Measurements from ENCODE around the gene ACVRL1. TPM values are rescaled to one million over a fixed set of nuclear protein-coding genes. Genes with fewer than 3 reads are reported as not detected.

The ACVRL1 gene
- total RNA-seq, 1 donor from 2014 or later = 2.0 TPM

DNA sequence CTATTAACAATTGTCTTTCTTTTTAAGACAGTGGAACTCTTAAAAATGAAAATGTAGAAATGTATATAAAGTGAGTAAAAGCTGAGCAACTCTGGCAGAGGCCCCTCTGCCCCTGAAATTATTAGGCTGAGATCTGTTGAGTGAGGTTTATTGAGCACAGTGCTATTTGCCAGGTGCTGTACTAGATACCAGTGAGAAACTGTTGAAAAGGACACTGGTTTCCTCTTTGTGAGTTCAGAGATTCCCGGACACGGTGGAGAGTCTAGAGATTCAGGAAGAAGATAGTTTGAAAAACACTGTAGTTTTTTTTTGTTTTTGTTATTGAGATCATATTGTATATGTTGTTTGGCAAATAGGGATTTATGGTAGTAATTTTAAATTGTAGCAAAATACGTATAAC lies 55.4 kb downstream of the ACVRL1 start:
- H3K79me2 ChIP-seq (ENCODE audit: low read depth) = peaks cover 96% of the 10 kb centered on the region
- H3K9ac ChIP-seq = no peak overlapping the region
- no peak overlapping the region for H3K4me2 ChIP-seq
- peaks cover 46% of the 10 kb centered on the region for H4K20me1 ChIP-seq (ENCODE audit: low read depth)
- no peak overlapping the region for H3K4me3 ChIP-seq
- H3K4me1 ChIP-seq = no peaks in the 10 kb centered on the region
- DNase-seq (ENCODE audit: low spot score) = no peak
- H3K27ac Mint-ChIP-seq = no peak overlapping the region
- no peaks in the 10 kb centered on the region for H3K4me1 Mint-ChIP-seq
- peaks cover 8% of the 10 kb centered on the region for H3K36me3 ChIP-seq
- H3K27ac ChIP-seq = no peak overlapping the region
- H3K27me3 Mint-ChIP-seq (ENCODE audit: insufficient read depth, low read depth) = no peaks in the 10 kb centered on the region
- no peak overlapping the region for H3K4me3 Mint-ChIP-seq
- no peak overlapping the region for H2AFZ ChIP-seq (replicated peaks)
- peaks cover 49% of the 10 kb centered on the region for H3K36me3 Mint-ChIP-seq
- no peak for TF ChIP-seq EZH2 (IDR thresholded peaks at IDR 0.05)
- TF ChIP-seq EZH2phosphoT487 (IDR thresholded peaks at IDR 0.05) = no peak
- TF ChIP-seq, protein P1, sequence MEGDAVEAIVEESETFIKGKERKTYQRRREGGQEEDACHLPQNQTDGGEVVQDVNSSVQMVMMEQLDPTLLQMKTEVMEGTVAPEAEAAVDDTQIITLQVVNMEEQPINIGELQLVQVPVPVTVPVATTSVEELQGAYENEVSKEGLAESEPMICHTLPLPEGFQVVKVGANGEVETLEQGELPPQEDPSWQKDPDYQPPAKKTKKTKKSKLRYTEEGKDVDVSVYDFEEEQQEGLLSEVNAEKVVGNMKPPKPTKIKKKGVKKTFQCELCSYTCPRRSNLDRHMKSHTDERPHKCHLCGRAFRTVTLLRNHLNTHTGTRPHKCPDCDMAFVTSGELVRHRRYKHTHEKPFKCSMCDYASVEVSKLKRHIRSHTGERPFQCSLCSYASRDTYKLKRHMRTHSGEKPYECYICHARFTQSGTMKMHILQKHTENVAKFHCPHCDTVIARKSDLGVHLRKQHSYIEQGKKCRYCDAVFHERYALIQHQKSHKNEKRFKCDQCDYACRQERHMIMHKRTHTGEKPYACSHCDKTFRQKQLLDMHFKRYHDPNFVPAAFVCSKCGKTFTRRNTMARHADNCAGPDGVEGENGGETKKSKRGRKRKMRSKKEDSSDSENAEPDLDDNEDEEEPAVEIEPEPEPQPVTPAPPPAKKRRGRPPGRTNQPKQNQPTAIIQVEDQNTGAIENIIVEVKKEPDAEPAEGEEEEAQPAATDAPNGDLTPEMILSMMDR (IDR thresholded peaks at IDR 0.05) = no peak
- peaks cover 15% of the 10 kb centered on the region for H3K9me3 Mint-ChIP-seq
- H3K27me3 ChIP-seq = no peaks in the 10 kb centered on the region
- H3F3A ChIP-seq (ENCODE audit: low read depth) = no peaks in the 10 kb centered on the region
- peaks cover 6% of the 10 kb centered on the region for H3K9me3 ChIP-seq (ENCODE audit: low read depth)

DNA sequence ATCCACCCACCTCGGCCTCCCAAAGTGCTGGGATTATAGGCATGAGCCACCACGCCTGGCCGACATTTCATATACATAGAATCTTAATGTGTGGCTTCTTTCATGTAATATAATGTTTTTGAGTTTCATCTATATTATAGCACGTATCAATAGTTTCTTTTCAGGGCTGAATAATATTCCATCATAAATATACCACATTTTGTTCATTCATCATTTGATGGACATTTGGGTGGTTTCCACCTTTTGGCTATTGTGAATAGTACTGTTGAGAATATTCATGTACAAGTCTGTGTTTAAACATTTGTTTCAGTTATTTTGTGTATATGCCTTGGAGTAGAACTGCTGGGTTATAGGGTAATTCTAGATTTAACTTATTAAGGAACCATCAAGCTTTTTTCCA lies 56.2 kb downstream of the ACVRL1 start:
- H3K27ac ChIP-seq = no peak overlapping the region
- no peak overlapping the region for H3K4me2 ChIP-seq
- TF ChIP-seq, protein P1 (IDR thresholded peaks at IDR 0.05) = no peak
- TF ChIP-seq EZH2phosphoT487 (IDR thresholded peaks at IDR 0.05) (no peak), EZH2 (IDR thresholded peaks at IDR 0.05) (no peak)
- no peaks in the 10 kb centered on the region for H3K4me1 ChIP-seq
- H4K20me1 ChIP-seq (ENCODE audit: low read depth) = peaks cover 52% of the 10 kb centered on the region
- H3F3A ChIP-seq (ENCODE audit: low read depth) = no peaks in the 10 kb centered on the region
- peaks cover 94% of the 10 kb centered on the region for H3K79me2 ChIP-seq (ENCODE audit: low read depth)
- peaks cover 8% of the 10 kb centered on the region for H3K36me3 ChIP-seq
- H3K36me3 Mint-ChIP-seq = peaks cover 46% of the 10 kb centered on the region
- peaks cover 15% of the 10 kb centered on the region for H3K9me3 Mint-ChIP-seq
- no peaks in the 10 kb centered on the region for H3K27me3 Mint-ChIP-seq (ENCODE audit: insufficient read depth, low read depth)
- no peak overlapping the region for H3K9ac ChIP-seq
- H3K4me3 Mint-ChIP-seq = no peak overlapping the region
- no peaks in the 10 kb centered on the region for H3K27me3 ChIP-seq
- DNase-seq (ENCODE audit: low spot score) = no peak
- H3K4me3 ChIP-seq = no peak overlapping the region
- no peaks in the 10 kb centered on the region for H3K4me1 Mint-ChIP-seq
- peaks cover 6% of the 10 kb centered on the region for H3K9me3 ChIP-seq (ENCODE audit: low read depth)
- no peak overlapping the region for H3K27ac Mint-ChIP-seq
- no peak overlapping the region for H2AFZ ChIP-seq (replicated peaks)

DNA sequence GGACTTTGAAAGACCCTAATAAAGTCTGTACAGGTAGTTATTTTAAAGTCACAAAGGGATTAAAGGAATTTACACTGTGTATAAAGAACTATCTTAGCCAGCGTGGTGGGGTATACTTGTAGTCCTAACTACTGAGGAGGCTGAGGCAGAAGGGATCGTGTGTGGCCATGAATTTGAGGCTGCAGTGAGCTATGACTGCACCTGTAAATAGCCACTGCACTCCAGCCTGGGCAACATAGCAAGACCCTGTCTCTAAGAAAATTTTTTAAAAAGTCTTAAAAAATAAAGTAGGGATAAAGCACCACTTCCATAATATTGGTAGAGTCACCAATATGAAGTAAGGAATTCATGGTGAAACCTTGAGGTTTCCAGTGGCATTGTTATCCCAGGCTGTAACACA lies 62.3 kb downstream of the ACVRL1 start:
- H2AFZ ChIP-seq (replicated peaks) = no peak overlapping the region
- no peaks in the 10 kb centered on the region for H3F3A ChIP-seq (ENCODE audit: low read depth)
- no peak for DNase-seq (ENCODE audit: low spot score)
- no peak overlapping the region for H3K27ac ChIP-seq
- H3K79me2 ChIP-seq (ENCODE audit: low read depth) = peaks cover 76% of the 10 kb centered on the region
- no peak overlapping the region for H3K4me3 ChIP-seq
- H3K9me3 Mint-ChIP-seq = peaks cover 9% of the 10 kb centered on the region
- H3K4me3 Mint-ChIP-seq = no peak overlapping the region
- H3K4me2 ChIP-seq = no peak overlapping the region
- H3K9ac ChIP-seq = no peak overlapping the region
- H3K36me3 Mint-ChIP-seq = peaks cover 12% of the 10 kb centered on the region
- H3K36me3 ChIP-seq = no peaks in the 10 kb centered on the region
- H4K20me1 ChIP-seq (ENCODE audit: low read depth) = peaks cover 66% of the 10 kb centered on the region
- H3K27me3 Mint-ChIP-seq (ENCODE audit: insufficient read depth, low read depth) = no peaks in the 10 kb centered on the region
- peaks cover 36% of the 10 kb centered on the region for H3K4me1 Mint-ChIP-seq
- TF ChIP-seq EZH2 (IDR thresholded peaks at IDR 0.05) (no peak), EZH2phosphoT487 (IDR thresholded peaks at IDR 0.05) (no peak)
- TF ChIP-seq, protein P1 (IDR thresholded peaks at IDR 0.05) = no peak
- peaks cover 15% of the 10 kb centered on the region for H3K4me1 ChIP-seq
- H3K27ac Mint-ChIP-seq = no peak overlapping the region
- H3K27me3 ChIP-seq = no peaks in the 10 kb centered on the region
- peaks cover 6% of the 10 kb centered on the region for H3K9me3 ChIP-seq (ENCODE audit: low read depth)

Measured in neural progenitor cell (in vitro differentiated cells).